Effector memory CD8-positive, alpha-beta T cell (primary cell): ENCODE results near the gene NOD1.
"Not testable (repeated sequence)": the region's sequence is repeated elsewhere in the genome, so short reads cannot be mapped to it uniquely, and the experiment has no call there.

Experiments used
- ATAC-seq: fragments of 150-1000 bp; cut with Tn5 transposase; replicated peaks from 2 replicates; pipeline ENCODE4 v1.10.0; 2021; ENCODE audit warnings: mild to moderate bottlenecking, moderate library complexity
- DNase-seq, 3 experiments: peaks; one replicate each; pipeline ENCODE4 v3.0.0; 2021
- H3K27ac Mint-ChIP-seq, 2 donors: one replicate each; pipeline ENCODE4 v1.8.0; 2022; ENCODE audit warnings: mild to moderate bottlenecking in 2 of 2, mixed read lengths in 2 of 2, moderate library complexity in 2 of 2
- H3K27me3 Mint-ChIP-seq, 2 donors: one replicate each; pipeline ENCODE4 v1.8.0; 2022; ENCODE audit warnings: mixed read lengths in 2 of 2
- H3K36me3 Mint-ChIP-seq: one replicate; pipeline ENCODE4 v1.8.0; 2022; ENCODE audit warnings: mild to moderate bottlenecking, moderate library complexity, mixed read lengths; ENCODE audit not compliant: insufficient read depth
- H3K4me1 Mint-ChIP-seq, 2 donors: one replicate each; pipeline ENCODE4 v1.8.0; 2022; ENCODE audit warnings: low read depth in 2 of 2, mixed read lengths in 2 of 2
- H3K4me3 Mint-ChIP-seq, 2 donors: one replicate each; pipeline ENCODE4 v1.8.0; 2022; ENCODE audit warnings: mild to moderate bottlenecking in 2 of 2, mixed read lengths in 2 of 2, moderate library complexity in 2 of 2
- H3K9me3 Mint-ChIP-seq, 2 donors: one replicate each; pipeline ENCODE4 v1.8.0; 2022; ENCODE audit warnings: mixed read lengths in 2 of 2

Gene NOD1

GRCh38 chr7:30395676-30396075, 82.9 kb downstream of the NOD1 start:
- Mint-ChIP-seq H3K4me1 (no peaks in the 10 kb centered on the region), H3K4me3 (no peak overlapping the region), H3K27ac (no peak overlapping the region), H3K27me3 (no peaks in the 10 kb centered on the region), H3K36me3 (peaks cover 5% of the 10 kb centered on the region), H3K9me3 (no peaks in the 10 kb centered on the region)
- DNase-seq (no peak), ATAC-seq (no peak)

- H3K36me3 Mint-ChIP-seq: peaks cover 9% of the 10 kb centered on the region
- H3K4me3 Mint-ChIP-seq: no peak overlapping the region
- H3K4me1 Mint-ChIP-seq: peaks cover 0 to 2% of the 10 kb centered on the region in 2 donors
- ATAC-seq: no peak
- H3K27ac Mint-ChIP-seq: no peak overlapping the region
- H3K27me3 Mint-ChIP-seq: no peaks in the 10 kb centered on the region
- no peaks in the 10 kb centered on the region for H3K9me3 Mint-ChIP-seq
- no peak for DNase-seq
These were observed 86.8 kb downstream of the NOD1 start for GRCh38 chr7:30391806-30392205.

DNA sequence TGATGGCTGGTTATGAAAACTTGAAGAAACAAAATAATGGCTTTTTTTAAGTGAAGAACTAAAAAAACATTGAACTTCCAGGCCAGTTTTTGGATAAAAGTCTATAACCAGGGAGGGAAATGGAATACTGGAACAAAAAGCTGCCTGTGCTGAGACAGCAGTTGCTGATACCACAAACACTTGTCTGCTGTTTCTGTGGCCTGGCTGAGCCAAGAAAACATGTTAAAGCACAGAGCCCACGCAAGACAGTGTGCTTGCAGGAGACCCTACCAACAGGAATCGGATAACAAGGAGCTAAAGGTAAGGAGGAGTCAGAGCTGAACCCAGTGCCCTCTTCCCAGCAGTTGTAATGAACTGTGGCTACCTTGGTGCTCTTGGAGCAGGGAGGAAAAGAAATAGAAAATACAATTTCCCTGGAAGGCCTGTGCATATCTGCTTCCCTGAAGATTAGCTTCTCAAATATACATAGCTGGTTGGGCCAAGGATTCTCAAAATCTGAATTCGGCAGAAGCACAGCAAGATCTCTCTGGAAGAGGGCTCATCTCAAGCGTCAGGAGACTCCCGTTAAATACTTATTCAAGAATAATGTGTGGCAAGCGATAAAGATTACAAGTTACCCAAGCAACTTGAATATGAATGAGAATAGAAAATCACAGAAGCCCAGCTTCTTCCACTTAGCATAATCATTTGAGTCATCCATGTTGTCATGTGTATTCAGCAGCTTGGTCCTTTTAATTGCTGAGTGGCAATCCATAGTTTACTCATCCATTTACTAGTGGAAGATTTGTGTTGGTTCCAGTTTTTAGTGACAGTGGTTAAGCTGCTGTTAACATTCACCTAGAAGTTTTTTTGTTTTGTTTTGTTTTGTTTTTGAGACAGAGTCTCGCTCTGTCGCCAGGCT, 87.6 kb downstream of the NOD1 start:
- Mint-ChIP-seq H3K9me3 (no peaks in the 10 kb centered on the region), H3K4me3 (no peak overlapping the region), H3K27me3 (no peaks in the 10 kb centered on the region), H3K36me3 (peaks cover 9% of the 10 kb centered on the region), H3K4me1 (peaks cover 0 to 2% of the 10 kb centered on the region in 2 donors), H3K27ac (no peak overlapping the region)
- no peak for ATAC-seq
- no peak for DNase-seq

DNA sequence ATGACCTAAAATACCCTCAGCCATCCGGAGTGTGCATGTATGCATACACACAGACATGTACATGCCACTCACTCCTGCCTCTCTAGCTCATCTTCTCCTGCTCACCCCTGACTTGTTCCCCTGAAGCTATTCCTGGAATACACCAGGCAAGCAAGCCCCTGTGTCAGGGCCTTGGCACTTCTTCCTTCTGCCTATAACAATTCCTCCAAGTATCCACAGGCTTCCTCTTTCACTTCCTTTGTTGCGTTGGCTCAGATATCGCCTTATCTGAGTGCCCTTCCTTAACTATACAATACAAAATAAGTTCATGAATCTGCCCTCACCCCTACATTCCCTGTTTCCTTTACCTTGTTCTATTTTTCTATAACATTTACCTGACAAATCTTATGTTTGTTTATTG, 88.8 kb downstream of the NOD1 start:
- H3K9me3 Mint-ChIP-seq: no peaks in the 10 kb centered on the region
- ATAC-seq: no peak
- H3K27ac Mint-ChIP-seq: no peak overlapping the region
- DNase-seq: no peak
- peaks cover 9% of the 10 kb centered on the region for H3K36me3 Mint-ChIP-seq
- H3K4me1 Mint-ChIP-seq: peaks cover 0 to 4% of the 10 kb centered on the region in 2 donors
- no peak overlapping the region for H3K4me3 Mint-ChIP-seq
- no peaks in the 10 kb centered on the region for H3K27me3 Mint-ChIP-seq

DNA sequence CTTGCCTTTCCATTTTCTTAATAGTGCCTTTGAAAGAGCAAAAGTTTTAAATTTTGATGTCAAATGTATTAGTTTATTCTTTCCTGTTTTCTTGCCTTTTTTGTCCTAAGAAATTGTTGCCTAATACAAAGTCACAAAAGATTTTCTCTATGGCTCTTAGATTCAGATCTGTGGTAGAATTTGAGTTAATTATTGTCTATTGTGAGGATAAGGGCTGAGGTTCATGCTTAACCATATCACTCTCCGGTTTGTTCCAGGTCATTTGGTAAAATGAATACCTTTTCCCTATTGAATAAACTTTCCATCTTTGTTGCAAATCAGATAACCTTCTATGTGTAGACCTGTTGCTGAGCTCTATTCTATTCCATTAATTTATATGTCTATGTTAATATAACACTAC, 96.0 kb downstream of the NOD1 start:
- Mint-ChIP-seq H3K4me3 (no peak overlapping the region), H3K36me3 (no peaks in the 10 kb centered on the region), H3K9me3 (no peaks in the 10 kb centered on the region), H3K4me1 (peaks cover 4 to 18% of the 10 kb centered on the region in 2 donors), H3K27ac (no peak overlapping the region), H3K27me3 (no peaks in the 10 kb centered on the region)
- no peak for DNase-seq
- no peak for ATAC-seq

DNA sequence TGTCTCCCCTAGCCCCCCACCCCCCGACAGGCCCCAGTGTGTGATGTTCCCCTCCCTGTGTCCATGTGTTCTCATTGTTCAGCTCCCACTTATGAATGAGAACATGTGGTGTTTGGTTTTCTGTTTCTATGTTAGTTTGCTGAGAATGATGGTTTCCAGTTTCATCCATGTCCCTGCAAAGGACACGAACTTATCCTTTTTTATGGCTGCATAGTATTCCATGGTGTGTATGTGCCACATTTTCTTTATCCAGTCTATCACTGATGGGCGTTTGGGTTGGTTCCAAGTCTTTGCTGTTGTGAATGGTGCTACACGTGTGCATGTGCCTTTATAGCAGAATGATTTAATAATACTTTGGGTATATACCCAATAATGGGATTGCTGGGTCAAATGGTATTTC, 97.8 kb downstream of the NOD1 start:
- not testable (repeated sequence) for H3K27ac Mint-ChIP-seq, DNase-seq, H3K9me3 Mint-ChIP-seq, H3K27me3 Mint-ChIP-seq, ATAC-seq, H3K4me3 Mint-ChIP-seq, H3K36me3 Mint-ChIP-seq
- peaks cover 6 to 20% of the 10 kb centered on the region in 2 donors for H3K4me1 Mint-ChIP-seq

- no peak for ATAC-seq
- Mint-ChIP-seq H3K4me1 (peaks cover 6 to 20% of the 10 kb centered on the region in 2 donors), H3K27me3 (no peaks in the 10 kb centered on the region), H3K4me3 (no peak overlapping the region), H3K9me3 (no peaks in the 10 kb centered on the region), H3K27ac (no peak overlapping the region), H3K36me3 (no peaks in the 10 kb centered on the region)
- no peak for DNase-seq
These were observed 98.3 kb downstream of the NOD1 start for GRCh38 chr7:30380294-30380693.

GRCh38 chr7:30379741-30380140, 98.8 kb downstream of the NOD1 start:
- no peaks in the 10 kb centered on the region for H3K36me3 Mint-ChIP-seq
- DNase-seq: no peak
- ATAC-seq: no peak
- H3K27ac Mint-ChIP-seq: no peak overlapping the region
- no peak overlapping the region for H3K4me3 Mint-ChIP-seq
- peaks cover 4 to 26% of the 10 kb centered on the region in 2 donors for H3K4me1 Mint-ChIP-seq
- H3K9me3 Mint-ChIP-seq: no peaks in the 10 kb centered on the region
- no peaks in the 10 kb centered on the region for H3K27me3 Mint-ChIP-seq

- ATAC-seq (no peak), DNase-seq (no peak)
- Mint-ChIP-seq H3K36me3 (no peaks in the 10 kb centered on the region), H3K9me3 (no peaks in the 10 kb centered on the region), H3K4me1 (peaks cover 4 to 22% of the 10 kb centered on the region in 2 donors), H3K27ac (no peak overlapping the region), H3K4me3 (no peak overlapping the region), H3K27me3 (no peaks in the 10 kb centered on the region)
These were observed 99.5 kb downstream of the NOD1 start for GRCh38 chr7:30379131-30379530.

- Mint-ChIP-seq H3K36me3 (peaks cover 3% of the 10 kb centered on the region), H3K4me3 (no peak overlapping the region), H3K27ac (peak overlapping the region in 1 of 2 donors; percentile 65), H3K27me3 (no peaks in the 10 kb centered on the region), H3K4me1 (peaks cover 5 to 22% of the 10 kb centered on the region in 2 donors), H3K9me3 (no peaks in the 10 kb centered on the region)
- ATAC-seq (no peak), DNase-seq (no peak)
These were observed 100.3 kb downstream of the NOD1 start for GRCh38 chr7:30378275-30378674.
